Left ventricle myocardium superior (tissue), 1 donor: ENCODE results near the gene MOB1A. TPM values are rescaled to one million over a fixed set of nuclear protein-coding genes. Genes with fewer than 3 reads are reported as not detected.
"Not testable (repeated sequence)": the region's sequence is repeated elsewhere in the genome, so short reads cannot be mapped to it uniquely, and the experiment has no call there.

Source experiments
- ATAC-seq: fragments of 200-7000 bp; cut with Tn5 transposase; one replicate; pipeline ENCODE4 v1.9.1; 2020; ENCODE audit warnings: mild to moderate bottlenecking, moderate library complexity
- DNase-seq: peaks from one replicate; pipeline ENCODE4 v3.0.0-alpha.2; 2020
- intact Hi-C: fragments of 100-400 bp; cut with micrococcal nuclease; formaldehyde crosslinking; loops from one replicate; pipeline ENCODE4 v1.11.0; 2022
- total RNA-seq: library from RNA; stranded (reverse); fragmentation: NEBNext Ultra II Directional; extraction: Animal tissue kit (Norgen Biotek cat#: 25700); gene quantifications from one replicate; pipeline ENCODE4 v1.2.1, GENCODE V29; 2021
- donor health status: DM: no; HTN: yes; CAD: no; lungs with severe emphysema.

The MOB1A gene
- total RNA-seq, 1 donor from 2014 or later, result 55.6 TPM

GRCh38 chr2:74201196-74201595 is 22.5 kb upstream of the MOB1A start:
- intact Hi-C loops, result no loop called here
- no peak for ATAC-seq
- no peak for DNase-seq

- DNase-seq, result no peak
- intact Hi-C loops, result no loop called here
- no peak for ATAC-seq
Observed at GRCh38 chr2:74199871-74200305, 21.2 kb upstream of the MOB1A start.

GRCh38 chr2:74199275-74199701 is 20.6 kb upstream of the MOB1A start:
- ATAC-seq (no peak), DNase-seq (peak; percentile 39)
- intact Hi-C loops, result no loop called here

GRCh38 chr2:74198461-74199274 is 20.0 kb upstream of the MOB1A start, which contains the start of gene MTHFD2:
TSS of gene MTHFD2 (plus strand) at chr2:74198615. CDS start at chr2:74198642, 27 bp downstream.
- intact Hi-C loops, result no loop called here
- ATAC-seq, result peak; percentile 97
- DNase-seq, result peak; percentile 95

GRCh38 chr2:74198023-74198460 is 19.4 kb upstream of the MOB1A start:
- no peak for ATAC-seq
- intact Hi-C loops, result no loop called here
- no peak for DNase-seq

GRCh38 chr2:74197049-74197448 is 18.4 kb upstream of the MOB1A start:
- no peak for DNase-seq
- no peak for ATAC-seq
- intact Hi-C loops, result no loop called here

- intact Hi-C loops, result no loop called here
- DNase-seq, result no peak
- ATAC-seq, result no peak
Observed at GRCh38 chr2:74194799-74195198, 16.1 kb upstream of the MOB1A start.

GRCh38 chr2:74191596-74192380 is 13.1 kb upstream of the MOB1A start:
- DNase-seq (no peak), ATAC-seq (no peak)
- intact Hi-C loops, result no loop called here

- intact Hi-C loops, result no loop called here
- DNase-seq (no peak), ATAC-seq (no peak)
Observed at GRCh38 chr2:74188696-74189095, 10.0 kb upstream of the MOB1A start.

GRCh38 chr2:74188018-74188601 is 9.4 kb upstream of the MOB1A start:
- ATAC-seq (peak; percentile 66), DNase-seq (peak; percentile 36)
- intact Hi-C loops, result no loop called here

- DNase-seq, ATAC-seq, intact Hi-C loops: not testable (repeated sequence)
Observed at GRCh38 chr2:74186706-74187105, 8.0 kb upstream of the MOB1A start.

- ATAC-seq (peak; percentile 60), DNase-seq (no peak)
- intact Hi-C loops, result no loop called here
Observed at GRCh38 chr2:74186038-74186437, 7.4 kb upstream of the MOB1A start.

- no peak for ATAC-seq
- intact Hi-C loops, result no loop called here
- no peak for DNase-seq
Observed at GRCh38 chr2:74183878-74184277, 5.2 kb upstream of the MOB1A start.

GRCh38 chr2:74181739-74182138 is 3.1 kb upstream of the MOB1A start:
- peak; percentile 18 for ATAC-seq
- no peak for DNase-seq
- intact Hi-C loops, result no loop called here

GRCh38 chr2:74179063-74179865 is 585 bp upstream of the MOB1A start:
- peak; percentile 28 for DNase-seq
- ATAC-seq, result no peak
- intact Hi-C loops, result no loop called here

GRCh38 chr2:74177696-74178095 is 983 bp downstream of the MOB1A start:
- ATAC-seq (no peak), DNase-seq (no peak)
- intact Hi-C loops, result no loop called here

- intact Hi-C loops, result no loop called here
- DNase-seq (no peak), ATAC-seq (no peak)
Observed at GRCh38 chr2:74174909-74175308, 3.8 kb downstream of the MOB1A start.

- intact Hi-C loops, result no loop called here
- no peak for ATAC-seq
- DNase-seq, result no peak
Observed at GRCh38 chr2:74168739-74169138, 9.9 kb downstream of the MOB1A start.

- intact Hi-C loops, result no loop called here
- no peak for DNase-seq
- no peak for ATAC-seq
Observed at GRCh38 chr2:74164761-74165160, 13.9 kb downstream of the MOB1A start.
